Left ventricle myocardium inferior (tissue), 1 donor: ENCODE results near the gene SND1. TPM values are rescaled to one million over a fixed set of nuclear protein-coding genes. Genes with fewer than 3 reads are reported as not detected.
A peak's percentile ranks its signal among the peaks of the same experiment; 100 is the strongest.

Experiments
- DNase-seq: peaks from one replicate; pipeline ENCODE4 v3.0.0-alpha.2; 2020
- H3K27ac ChIP-seq: fragments of 200-600 bp; replicated peaks from 2 replicates; pipeline ENCODE4 v1.8.0; 2021
- H3K27me3 ChIP-seq: fragments of 200-600 bp; 2 replicates; pipeline ENCODE4 v1.8.0; 2021; ENCODE audit warnings: low read depth
- H3K36me3 ChIP-seq: fragments of 200-600 bp; 2 replicates; pipeline ENCODE4 v1.8.0; 2021
- H3K4me1 ChIP-seq: fragments of 200-600 bp; 2 replicates; pipeline ENCODE4 v1.8.0; 2021
- H3K4me3 ChIP-seq: fragments of 200-600 bp; 2 replicates; pipeline ENCODE4 v1.8.0; 2021; ENCODE audit warnings: mild to moderate bottlenecking, moderate library complexity
- H3K9me3 ChIP-seq: fragments of 200-600 bp; replicated peaks from 2 replicates; pipeline ENCODE4 v1.8.0; 2021
- CTCF ChIP-seq: fragments of 200-600 bp; IDR thresholded peaks from 2 replicates; pipeline ENCODE4 v1.8.0; 2021; ENCODE audit warnings: antibody characterized with exemption, mild to moderate bottlenecking, borderline replicate concordance
- intact Hi-C: fragments of 100-400 bp; cut with micrococcal nuclease; formaldehyde crosslinking; loops from one replicate; pipeline ENCODE4 v1.11.0; 2022
- total RNA-seq: library from RNA; stranded (reverse); fragmentation: NEBNext Ultra II Directional; extraction: Animal tissue kit (Norgen Biotek cat#: 25700); gene quantifications from one replicate; pipeline ENCODE4 v1.2.1, GENCODE V29; 2021
- donor health status: DM: no; HTN: yes; CAD: no; lungs with severe emphysema.

The SND1 gene
- total RNA-seq, 1 donor from 2014 or later = 71.6 TPM

- no peaks in the 10 kb centered on the region for H3K4me1 ChIP-seq
- peaks cover 10% of the 10 kb centered on the region for H3K27me3 ChIP-seq
- no peaks in the 10 kb centered on the region for H3K36me3 ChIP-seq
- no peak overlapping the region for H3K27ac ChIP-seq
- peak; percentile 37 for DNase-seq
- TF ChIP-seq CTCF = no peak
- intact Hi-C loops = no loop called here
- peak overlapping the region; percentile 51 for H3K4me3 ChIP-seq
- H3K9me3 ChIP-seq = no peaks in the 10 kb centered on the region
These were observed 469.9 kb downstream of the SND1 start for GRCh38 chr7:128121711-128122530.

DNA sequence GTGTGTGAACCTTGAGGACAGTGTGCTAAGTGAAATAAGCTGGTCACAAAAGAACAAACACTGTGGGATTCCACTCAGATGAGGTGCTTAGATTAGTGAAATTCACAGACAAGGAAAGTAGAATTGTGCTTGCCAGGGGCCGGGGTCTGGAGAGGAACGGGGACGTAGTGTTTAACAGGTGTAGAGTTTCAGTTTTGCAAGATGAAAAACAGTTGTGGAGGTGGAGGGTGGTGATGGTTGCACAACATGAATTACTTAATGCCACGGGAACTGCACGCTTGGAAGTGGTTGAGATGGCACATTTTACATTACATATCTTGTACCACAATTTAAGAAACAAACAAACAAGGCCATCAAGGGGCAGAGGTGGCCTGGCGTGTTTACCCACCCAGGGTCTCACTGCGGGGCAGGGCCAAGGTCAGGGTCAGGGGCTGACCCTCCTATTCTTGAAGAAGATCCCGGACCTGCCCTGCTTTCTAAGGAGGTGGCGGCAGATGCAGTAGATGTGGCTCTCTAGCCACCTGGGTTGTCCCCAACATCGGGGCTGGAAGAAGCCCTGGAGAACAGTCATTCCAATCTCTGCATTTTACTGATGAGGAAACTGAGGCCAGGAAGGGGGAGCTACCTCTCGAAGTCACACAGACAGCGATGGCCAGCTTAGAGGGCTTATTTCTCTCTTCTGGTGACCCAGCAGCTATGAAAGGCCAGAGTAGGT, 470.7 kb downstream of the SND1 start:
- Histone ChIP-seq H3K36me3 (no peaks in the 10 kb centered on the region), H3K27me3 (peaks cover 16% of the 10 kb centered on the region)
- TF ChIP-seq CTCF = no peak

DNA sequence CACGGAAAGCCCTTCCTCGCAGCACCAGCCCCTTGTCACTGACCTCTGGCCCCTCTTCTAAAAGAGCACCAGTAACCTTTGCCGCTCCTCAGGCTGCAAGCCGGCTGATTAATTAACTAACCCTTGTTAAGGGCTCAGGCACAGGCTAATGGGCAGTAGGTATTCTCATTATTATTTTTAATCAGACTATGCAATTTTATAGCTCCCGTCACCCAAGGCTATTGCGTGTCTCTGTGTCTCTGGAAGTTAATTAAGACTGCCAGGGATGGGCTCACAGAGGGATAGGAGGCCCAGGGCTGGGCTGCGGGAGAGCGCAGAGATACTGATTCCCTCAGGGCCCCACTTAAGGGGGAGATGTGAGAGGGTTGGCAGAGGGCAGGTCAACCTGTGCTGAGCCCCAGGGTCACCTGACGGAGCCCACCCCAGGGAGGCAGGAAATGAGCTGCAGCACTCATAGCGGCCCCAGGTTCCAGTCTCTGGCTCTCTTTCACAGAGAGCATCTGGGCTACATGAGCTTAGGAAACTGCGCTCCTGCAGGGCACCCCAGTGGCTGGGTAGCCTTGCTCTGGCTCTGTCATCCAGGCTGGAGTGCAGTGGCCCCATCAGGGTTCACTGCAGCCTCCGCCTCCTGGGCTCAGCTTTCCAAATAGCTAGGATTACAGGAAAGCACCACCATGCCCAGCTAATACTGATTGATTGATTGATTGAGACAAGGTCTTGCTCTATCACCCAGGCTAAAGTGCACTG, 471.5 kb downstream of the SND1 start:
- intact Hi-C loops = no loop called here
- H3K27me3 ChIP-seq = peaks cover 22% of the 10 kb centered on the region
- H3K4me1 ChIP-seq = no peaks in the 10 kb centered on the region
- no peak for TF ChIP-seq CTCF
- no peaks in the 10 kb centered on the region for H3K9me3 ChIP-seq
- no peaks in the 10 kb centered on the region for H3K36me3 ChIP-seq
- no peak overlapping the region for H3K27ac ChIP-seq
- DNase-seq = no peak
- H3K4me3 ChIP-seq = no peak overlapping the region

More for the DNA sequence above, 470.7 kb downstream of the SND1 start:
- Histone ChIP-seq H3K9me3 (no peaks in the 10 kb centered on the region), H3K27ac (no peak overlapping the region), H3K4me1 (no peaks in the 10 kb centered on the region), H3K4me3 (no peak overlapping the region)
- DNase-seq = no peak
- intact Hi-C loops = no loop called here

DNA sequence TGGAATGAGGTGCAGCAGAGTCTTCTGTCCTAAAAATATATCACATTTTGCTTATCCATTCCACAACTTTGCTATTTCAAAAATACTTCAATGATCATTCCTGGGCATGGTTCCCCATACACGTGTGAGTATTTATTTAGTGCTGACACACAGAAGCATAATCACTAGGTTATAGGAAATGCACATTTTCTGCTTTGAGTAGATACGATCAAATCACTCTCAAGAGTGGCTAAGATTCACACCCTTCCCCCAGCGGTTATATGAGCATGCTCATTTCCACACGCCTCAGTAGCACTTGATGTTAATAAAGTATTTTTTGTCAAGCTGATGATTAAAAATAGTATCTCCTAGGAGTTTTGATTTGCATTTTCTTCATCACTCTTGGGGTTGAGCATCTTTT, 472.8 kb downstream of the SND1 start:
- Histone ChIP-seq H3K27me3 (peaks cover 35% of the 10 kb centered on the region), H3K4me3 (no peak overlapping the region), H3K9me3 (no peaks in the 10 kb centered on the region), H3K27ac (no peak overlapping the region), H3K36me3 (no peaks in the 10 kb centered on the region), H3K4me1 (no peaks in the 10 kb centered on the region)
- intact Hi-C loops = no loop called here
- DNase-seq = no peak
- no peak for TF ChIP-seq CTCF

DNA sequence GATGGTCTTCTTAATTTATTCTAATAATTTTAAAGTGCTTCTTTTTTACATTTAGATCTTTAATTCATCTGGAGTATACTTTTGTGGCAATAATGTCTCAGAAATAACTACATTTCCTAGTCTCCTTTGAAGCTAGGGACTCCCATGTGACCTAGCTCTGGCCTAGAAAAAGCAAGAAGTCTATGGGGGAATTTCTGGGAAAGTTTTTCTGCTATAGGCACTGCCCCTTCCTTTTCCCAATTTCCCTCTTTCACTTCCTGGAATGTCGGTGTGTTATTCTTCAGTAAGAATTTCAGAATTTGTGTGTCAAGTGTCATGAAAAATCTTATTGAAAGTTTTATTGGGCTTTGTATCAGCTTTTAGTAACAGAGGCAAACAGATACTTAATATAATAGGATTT, 473.8 kb downstream of the SND1 start:
- Histone ChIP-seq H3K9me3 (no peaks in the 10 kb centered on the region), H3K27me3 (peaks cover 45% of the 10 kb centered on the region), H3K36me3 (no peaks in the 10 kb centered on the region), H3K27ac (no peak overlapping the region), H3K4me3 (no peak overlapping the region), H3K4me1 (no peaks in the 10 kb centered on the region)
- intact Hi-C loops = no loop called here
- no peak for DNase-seq
- no peak for TF ChIP-seq CTCF
